Measurements from ENCODE around the gene PDE3B.
"Not testable (repeated sequence)": the region's sequence is repeated elsewhere in the genome, so short reads cannot be mapped to it uniquely, and the experiment has no call there.

Gene PDE3B

GRCh38 chr11:14643697-14644225 is at the start of gene PDE3B:
PDE3B (plus strand) TSS chr11:14643804; CDS start chr11:14644076, 272 bp downstream.
- peak; percentile 55 to 76 (median 70) for DNase-seq (ENCODE audit: low read depth in 2 of 3, low spot score in 1 of 3)

DNA sequence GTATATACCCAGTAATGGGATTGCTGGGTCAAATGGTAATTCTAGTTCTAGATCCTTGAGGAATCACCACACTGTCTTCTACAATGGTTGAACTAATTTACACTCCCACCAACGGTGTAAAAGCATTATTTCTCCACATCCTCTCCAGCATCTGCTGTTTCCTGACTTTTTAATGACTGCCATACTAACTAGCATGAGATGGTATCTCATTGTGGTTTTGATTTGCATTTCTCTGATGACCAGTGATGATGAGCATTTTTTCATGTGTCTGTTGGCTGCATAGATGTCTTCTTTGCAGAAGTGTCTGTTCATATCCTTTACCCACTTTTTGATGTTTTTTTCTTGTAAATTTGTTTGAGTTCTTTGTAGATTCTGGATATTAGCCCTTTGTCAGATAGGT is 48.3 kb upstream of the PDE3B start:
- not testable (repeated sequence) for DNase-seq (ENCODE audit: low read depth in 2 of 3, low spot score in 1 of 3)

DNA sequence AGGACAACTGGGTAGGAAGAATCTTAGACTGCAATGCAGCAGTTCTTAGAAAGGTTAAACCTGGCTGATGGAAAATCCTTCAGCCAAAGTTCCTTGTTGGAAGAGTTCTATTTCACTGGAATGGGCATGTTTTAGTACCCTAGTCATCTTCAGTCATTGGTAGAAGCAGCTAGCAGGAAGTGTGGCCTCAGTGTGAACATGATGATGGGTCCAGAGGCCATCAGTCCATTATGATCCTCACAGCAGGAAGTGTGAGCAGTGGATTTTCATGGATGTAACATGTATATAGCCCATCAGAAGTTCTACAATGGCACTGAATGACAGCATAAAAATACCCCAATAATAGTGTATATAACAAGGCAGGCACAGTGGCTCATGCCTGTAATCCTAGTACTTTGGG is 35.9 kb upstream of the PDE3B start:
- DNase-seq (ENCODE audit: low read depth in 2 of 3, low spot score in 1 of 3), result no peak

DNA sequence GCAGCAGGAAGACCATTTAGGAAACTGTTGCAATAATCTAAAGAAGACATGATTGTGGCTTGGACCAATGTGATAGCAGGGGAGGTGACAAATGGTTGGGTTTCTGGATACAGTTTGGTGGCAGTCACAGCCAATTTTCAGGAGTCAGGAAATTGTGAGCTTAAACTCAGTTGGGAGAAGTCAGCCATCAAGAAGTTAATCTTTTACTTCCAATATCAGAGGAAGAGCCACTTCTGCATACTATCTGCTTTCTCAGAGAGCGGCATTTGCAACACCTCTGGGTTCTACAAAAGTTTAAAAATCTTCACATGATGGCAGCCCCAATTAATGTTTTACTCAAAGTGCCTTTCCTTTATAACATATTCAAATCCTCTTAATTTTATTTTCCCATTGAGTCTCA is 33.7 kb upstream of the PDE3B start:
- DNase-seq (ENCODE audit: low read depth in 2 of 3, low spot score in 1 of 3), result no peak

DNA sequence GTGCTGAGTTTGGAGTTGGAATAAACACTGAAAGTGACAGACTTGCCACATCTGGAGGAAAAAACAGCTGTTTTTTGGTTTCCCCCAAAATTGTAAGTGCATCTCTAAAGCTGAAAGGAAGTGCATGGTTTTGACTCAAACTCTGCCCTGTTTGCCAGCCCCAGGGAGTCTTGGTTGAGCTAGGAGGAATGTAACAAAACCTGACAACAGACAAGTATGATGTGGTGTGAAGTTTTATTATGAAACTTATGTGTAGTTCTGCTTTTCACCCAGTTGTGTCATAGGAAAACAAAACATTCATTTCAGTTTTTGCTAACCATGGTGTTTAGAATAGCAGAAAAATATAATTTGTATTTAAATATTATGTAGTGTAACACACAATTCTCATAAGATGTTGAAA is 31.7 kb upstream of the PDE3B start:
- no peak for DNase-seq (ENCODE audit: low read depth in 2 of 3, low spot score in 1 of 3)

- DNase-seq (ENCODE audit: low read depth in 2 of 3, low spot score in 1 of 3), result no peak
These were observed 30.9 kb upstream of the PDE3B start for GRCh38 chr11:14612694-14613093.

GRCh38 chr11:14614091-14614622 is 29.4 kb upstream of the PDE3B start:
- DNase-seq (ENCODE audit: low read depth in 2 of 3, low spot score in 1 of 3), result no peak

DNA sequence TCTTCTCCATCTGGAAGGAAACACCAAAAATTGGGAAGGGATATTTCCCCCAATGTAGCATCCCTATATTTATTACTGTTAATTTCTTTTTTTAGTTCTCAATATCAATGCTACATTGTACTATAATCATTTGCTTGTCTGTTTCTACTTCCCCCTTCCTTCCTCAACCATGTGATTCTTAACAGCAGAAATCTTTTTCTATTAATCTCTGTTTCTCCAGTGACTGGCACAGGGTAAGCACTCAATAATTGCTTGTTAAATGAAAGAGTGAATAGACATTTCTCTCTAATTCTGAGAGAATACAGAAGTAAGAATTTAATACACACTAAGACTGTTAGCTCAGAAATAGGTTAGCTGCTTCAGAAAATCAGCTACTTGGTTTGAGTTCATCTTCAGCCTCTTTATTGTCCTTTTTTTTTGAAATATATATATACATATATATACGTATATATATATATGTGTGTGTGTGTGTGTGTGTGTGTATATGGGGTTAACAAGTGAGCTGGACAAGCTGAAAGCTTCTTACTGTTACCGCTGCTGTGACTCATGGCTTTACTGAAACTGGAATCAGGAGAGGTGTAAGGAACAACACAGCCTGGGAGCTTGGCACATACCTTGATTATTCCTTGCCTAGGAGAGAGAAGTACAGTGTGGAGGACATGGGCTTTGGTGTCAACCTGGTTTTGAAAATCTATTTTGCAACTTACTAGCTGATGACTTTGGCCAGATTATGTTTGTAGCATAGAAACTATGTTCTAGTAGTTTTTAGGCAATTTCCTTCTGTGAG is 26.2 kb upstream of the PDE3B start:
- no peak for DNase-seq (ENCODE audit: low read depth in 2 of 3, low spot score in 1 of 3)

GRCh38 chr11:14618060-14618459 is 25.5 kb upstream of the PDE3B start:
- DNase-seq (ENCODE audit: low read depth in 2 of 3, low spot score in 1 of 3), result no peak

- DNase-seq (ENCODE audit: low read depth in 2 of 3, low spot score in 1 of 3), result no peak
These were observed 23.7 kb upstream of the PDE3B start for GRCh38 chr11:14619603-14620531.

DNA sequence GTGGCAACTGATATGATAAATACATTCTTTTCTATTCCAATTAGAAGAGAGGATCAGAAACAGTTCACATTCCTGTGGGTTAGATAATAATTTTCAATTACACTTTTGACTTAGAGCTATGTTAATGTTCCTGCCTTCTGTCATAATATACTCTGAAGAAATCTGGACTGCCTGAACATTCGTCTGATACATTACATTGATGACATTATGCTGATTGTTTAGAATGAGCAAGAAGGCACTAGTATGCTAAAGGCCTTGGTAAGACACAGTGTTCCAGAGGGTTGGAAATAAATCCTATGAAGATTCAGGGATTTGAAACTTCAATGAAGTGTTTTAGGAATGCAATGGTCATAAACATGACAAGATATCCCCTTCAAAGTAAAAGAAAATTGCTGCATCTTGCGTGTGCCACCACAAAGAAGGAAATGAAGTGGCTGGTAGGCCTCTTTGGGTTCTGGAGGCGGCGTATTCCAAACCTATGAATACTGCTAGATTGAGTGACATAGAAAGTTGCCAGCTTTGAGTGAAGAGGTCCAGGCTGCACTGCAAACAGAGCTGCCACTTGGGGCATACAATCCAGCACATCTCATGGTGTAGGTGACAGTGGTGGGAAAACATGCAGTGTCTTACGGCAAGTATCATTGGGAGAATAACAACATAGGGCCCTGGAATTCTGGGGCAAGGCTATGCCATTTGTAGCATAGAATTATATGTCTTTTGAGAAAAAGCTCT is 21.2 kb upstream of the PDE3B start:
- DNase-seq (ENCODE audit: low read depth in 2 of 3, low spot score in 1 of 3), result no peak

GRCh38 chr11:14623036-14623435 is 20.6 kb upstream of the PDE3B start:
- DNase-seq (ENCODE audit: low read depth in 2 of 3, low spot score in 1 of 3), result no peak

DNA sequence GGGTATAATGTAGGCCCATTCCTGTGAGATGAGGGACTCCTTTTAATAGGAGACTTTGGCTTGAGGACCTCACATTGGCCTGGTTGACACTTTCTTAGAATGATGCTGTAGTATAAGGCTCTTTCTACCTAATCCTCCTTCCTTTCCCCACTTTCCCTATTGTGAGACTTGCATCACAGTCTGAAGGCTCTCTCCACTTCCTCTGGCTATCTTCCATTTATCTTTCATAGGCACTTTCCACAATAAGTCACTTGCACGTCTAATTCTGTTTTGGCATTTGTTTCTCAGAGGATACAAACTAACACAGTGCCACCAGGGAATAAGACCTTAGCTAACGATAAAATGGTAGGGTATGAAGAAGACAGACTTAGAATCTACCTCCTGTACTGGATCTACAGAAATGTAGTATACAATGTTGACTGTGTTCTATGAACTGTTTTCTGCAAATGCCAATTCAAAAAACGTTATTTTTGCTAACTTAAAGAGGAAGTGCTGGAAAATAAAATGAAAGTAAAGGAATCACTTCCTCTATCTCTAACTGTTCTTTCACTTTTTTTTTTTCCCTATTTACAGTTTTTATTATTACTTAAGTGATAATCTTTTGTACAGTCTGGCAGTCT is 17.9 kb upstream of the PDE3B start:
- no peak for DNase-seq (ENCODE audit: low read depth in 2 of 3, low spot score in 1 of 3)

- no peak for DNase-seq (ENCODE audit: low read depth in 2 of 3, low spot score in 1 of 3)
These were observed 17.0 kb upstream of the PDE3B start for GRCh38 chr11:14626650-14627049.

GRCh38 chr11:14633506-14634224 is 9.9 kb upstream of the PDE3B start:
- not testable (repeated sequence) for DNase-seq (ENCODE audit: low read depth in 2 of 3, low spot score in 1 of 3)

GRCh38 chr11:14634813-14635212 is 8.8 kb upstream of the PDE3B start:
- DNase-seq (ENCODE audit: low read depth in 2 of 3, low spot score in 1 of 3), result no peak

DNA sequence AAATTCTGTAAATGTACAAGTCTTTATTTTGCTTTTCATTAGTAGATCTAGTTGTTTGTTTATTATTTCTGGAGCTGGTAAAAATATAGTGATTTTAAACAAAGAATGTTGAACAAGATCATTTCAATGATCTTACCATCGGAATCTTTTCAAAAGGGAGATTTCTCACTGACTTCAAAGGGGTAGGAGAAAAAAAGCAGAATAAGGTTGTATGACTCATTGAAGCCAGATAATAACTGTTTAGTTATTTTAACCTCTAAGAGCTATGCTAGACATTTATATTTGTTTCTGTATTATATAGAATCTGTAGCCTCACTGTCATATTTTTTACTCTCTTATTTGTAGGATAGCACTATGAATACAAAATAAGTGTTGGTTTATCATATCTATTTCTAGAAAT is 8.1 kb upstream of the PDE3B start:
- DNase-seq (ENCODE audit: low read depth in 2 of 3, low spot score in 1 of 3), result no peak

- no peak for DNase-seq (ENCODE audit: low read depth in 2 of 3, low spot score in 1 of 3)
These were observed 7.5 kb upstream of the PDE3B start for GRCh38 chr11:14636119-14636518.

- no peak for DNase-seq (ENCODE audit: low read depth in 2 of 3, low spot score in 1 of 3)
These were observed 5.7 kb upstream of the PDE3B start for GRCh38 chr11:14637868-14638409.

DNA sequence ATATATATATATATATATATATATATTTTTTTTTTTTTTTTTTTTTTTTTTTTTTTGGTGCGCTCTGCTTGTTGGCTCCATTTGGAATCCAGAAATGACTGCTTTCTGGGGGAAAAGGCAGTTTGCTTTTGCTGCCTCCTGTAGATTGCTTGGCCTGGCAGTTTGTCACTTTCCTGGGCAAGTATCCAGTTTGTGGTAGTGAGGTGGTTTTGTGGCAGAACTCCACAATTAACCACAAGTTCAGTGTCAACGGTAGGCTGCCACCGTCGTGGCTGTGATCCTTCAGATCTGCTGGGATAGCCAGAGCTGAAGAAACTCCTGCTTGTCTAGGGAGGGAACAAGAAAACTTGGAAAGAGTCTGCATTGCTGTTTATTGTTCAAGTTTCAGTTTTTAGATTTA is 5.0 kb upstream of the PDE3B start:
- no peak for DNase-seq (ENCODE audit: low read depth in 2 of 3, low spot score in 1 of 3)
